Measurements from ENCODE around the gene CTR9. TPM values are rescaled to one million over a fixed set of nuclear protein-coding genes. Genes with fewer than 3 reads are reported as not detected.
A peak's percentile ranks its signal among the peaks of the same experiment; 100 is the strongest.

CTR9 gene
- total and polyA plus RNA-seq, 8 donors, result 33.8 to 64.6 (median 58.4) TPM

- Histone ChIP-seq H3K27me3 (no peaks in the 10 kb centered on the region), H3K27ac (no peak overlapping the region), H3K4me1 (peaks cover 0 to 18% of the 10 kb centered on the region in 2 donors), H3K4me3 (peak overlapping the region in 1 of 2 donors; percentile 94), H3K36me3 (peaks cover 0 to 40% of the 10 kb centered on the region in 2 donors), H3K9me3 (no peaks in the 10 kb centered on the region)
- TF ChIP-seq CTCF (IDR thresholded peaks at IDR 0.05), result no peak
- no peak for DNase-seq
- intact Hi-C loops (cut with DNase I), result no loop called here
- ATAC-seq, result no peak
Observed at GRCh38 chr11:10752486-10752885, 1.4 kb downstream of the CTR9 start.

- Histone ChIP-seq H3K4me1 (no peaks in the 10 kb centered on the region), H3K9me3 (no peaks in the 10 kb centered on the region), H3K4me3 (no peak overlapping the region), H3K27me3 (no peaks in the 10 kb centered on the region), H3K36me3 (peaks cover 0 to 45% of the 10 kb centered on the region in 2 donors), H3K27ac (no peak overlapping the region)
- ATAC-seq (no peak), DNase-seq (no peak)
- no peak for TF ChIP-seq CTCF (IDR thresholded peaks at IDR 0.05)
- intact Hi-C loops (cut with DNase I), result no loop called here
Observed at GRCh38 chr11:10758957-10759356, 7.9 kb downstream of the CTR9 start.

- no peak for DNase-seq
- no peak overlapping the region for H3K4me3 ChIP-seq
- intact Hi-C loops (cut with DNase I), result no loop called here
- ATAC-seq, result no peak
- H3K9me3 ChIP-seq, result no peaks in the 10 kb centered on the region
- TF ChIP-seq CTCF (IDR thresholded peaks at IDR 0.05), result no peak
- peaks cover 0 to 25% of the 10 kb centered on the region in 2 donors for H3K36me3 ChIP-seq
- H3K4me1 ChIP-seq, result no peaks in the 10 kb centered on the region
- H3K27ac ChIP-seq, result no peak overlapping the region
- H3K27me3 ChIP-seq, result no peaks in the 10 kb centered on the region
Observed at GRCh38 chr11:10761085-10761698, 10.1 kb downstream of the CTR9 start.

- no peak overlapping the region for H3K4me3 ChIP-seq
- no peak overlapping the region for H3K27ac ChIP-seq
- ATAC-seq (no peak), DNase-seq (no peak)
- H3K36me3 ChIP-seq, result peaks cover 0 to 15% of the 10 kb centered on the region in 2 donors
- H3K9me3 ChIP-seq, result no peaks in the 10 kb centered on the region
- H3K27me3 ChIP-seq, result no peaks in the 10 kb centered on the region
- no peak for TF ChIP-seq CTCF (IDR thresholded peaks at IDR 0.05)
- no peaks in the 10 kb centered on the region for H3K4me1 ChIP-seq
- intact Hi-C loops (cut with DNase I), result no loop called here
Observed at GRCh38 chr11:10762185-10762584, 11.1 kb downstream of the CTR9 start.

GRCh38 chr11:10762913-10763421 lies 11.9 kb downstream of the CTR9 start:
- no peaks in the 10 kb centered on the region for H3K27me3 ChIP-seq
- no peaks in the 10 kb centered on the region for H3K9me3 ChIP-seq
- H3K4me1 ChIP-seq, result no peaks in the 10 kb centered on the region
- H3K4me3 ChIP-seq, result no peak overlapping the region
- ATAC-seq (no peak), DNase-seq (no peak)
- H3K36me3 ChIP-seq, result peaks cover 0 to 8% of the 10 kb centered on the region in 2 donors
- intact Hi-C loops (cut with DNase I), result no loop called here
- no peak overlapping the region for H3K27ac ChIP-seq
- TF ChIP-seq CTCF (IDR thresholded peaks at IDR 0.05), result no peak
